EH (cell line): ENCODE results near the gene PLCB2.

Experiments used
- DNase-seq: peaks from one replicate; pipeline ENCODE4 v3.0.0-alpha.2; 2015; ENCODE audit warnings: low read depth

PLCB2 gene, protein sequence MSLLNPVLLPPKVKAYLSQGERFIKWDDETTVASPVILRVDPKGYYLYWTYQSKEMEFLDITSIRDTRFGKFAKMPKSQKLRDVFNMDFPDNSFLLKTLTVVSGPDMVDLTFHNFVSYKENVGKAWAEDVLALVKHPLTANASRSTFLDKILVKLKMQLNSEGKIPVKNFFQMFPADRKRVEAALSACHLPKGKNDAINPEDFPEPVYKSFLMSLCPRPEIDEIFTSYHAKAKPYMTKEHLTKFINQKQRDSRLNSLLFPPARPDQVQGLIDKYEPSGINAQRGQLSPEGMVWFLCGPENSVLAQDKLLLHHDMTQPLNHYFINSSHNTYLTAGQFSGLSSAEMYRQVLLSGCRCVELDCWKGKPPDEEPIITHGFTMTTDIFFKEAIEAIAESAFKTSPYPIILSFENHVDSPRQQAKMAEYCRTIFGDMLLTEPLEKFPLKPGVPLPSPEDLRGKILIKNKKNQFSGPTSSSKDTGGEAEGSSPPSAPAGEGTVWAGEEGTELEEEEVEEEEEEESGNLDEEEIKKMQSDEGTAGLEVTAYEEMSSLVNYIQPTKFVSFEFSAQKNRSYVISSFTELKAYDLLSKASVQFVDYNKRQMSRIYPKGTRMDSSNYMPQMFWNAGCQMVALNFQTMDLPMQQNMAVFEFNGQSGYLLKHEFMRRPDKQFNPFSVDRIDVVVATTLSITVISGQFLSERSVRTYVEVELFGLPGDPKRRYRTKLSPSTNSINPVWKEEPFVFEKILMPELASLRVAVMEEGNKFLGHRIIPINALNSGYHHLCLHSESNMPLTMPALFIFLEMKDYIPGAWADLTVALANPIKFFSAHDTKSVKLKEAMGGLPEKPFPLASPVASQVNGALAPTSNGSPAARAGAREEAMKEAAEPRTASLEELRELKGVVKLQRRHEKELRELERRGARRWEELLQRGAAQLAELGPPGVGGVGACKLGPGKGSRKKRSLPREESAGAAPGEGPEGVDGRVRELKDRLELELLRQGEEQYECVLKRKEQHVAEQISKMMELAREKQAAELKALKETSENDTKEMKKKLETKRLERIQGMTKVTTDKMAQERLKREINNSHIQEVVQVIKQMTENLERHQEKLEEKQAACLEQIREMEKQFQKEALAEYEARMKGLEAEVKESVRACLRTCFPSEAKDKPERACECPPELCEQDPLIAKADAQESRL

DNA sequence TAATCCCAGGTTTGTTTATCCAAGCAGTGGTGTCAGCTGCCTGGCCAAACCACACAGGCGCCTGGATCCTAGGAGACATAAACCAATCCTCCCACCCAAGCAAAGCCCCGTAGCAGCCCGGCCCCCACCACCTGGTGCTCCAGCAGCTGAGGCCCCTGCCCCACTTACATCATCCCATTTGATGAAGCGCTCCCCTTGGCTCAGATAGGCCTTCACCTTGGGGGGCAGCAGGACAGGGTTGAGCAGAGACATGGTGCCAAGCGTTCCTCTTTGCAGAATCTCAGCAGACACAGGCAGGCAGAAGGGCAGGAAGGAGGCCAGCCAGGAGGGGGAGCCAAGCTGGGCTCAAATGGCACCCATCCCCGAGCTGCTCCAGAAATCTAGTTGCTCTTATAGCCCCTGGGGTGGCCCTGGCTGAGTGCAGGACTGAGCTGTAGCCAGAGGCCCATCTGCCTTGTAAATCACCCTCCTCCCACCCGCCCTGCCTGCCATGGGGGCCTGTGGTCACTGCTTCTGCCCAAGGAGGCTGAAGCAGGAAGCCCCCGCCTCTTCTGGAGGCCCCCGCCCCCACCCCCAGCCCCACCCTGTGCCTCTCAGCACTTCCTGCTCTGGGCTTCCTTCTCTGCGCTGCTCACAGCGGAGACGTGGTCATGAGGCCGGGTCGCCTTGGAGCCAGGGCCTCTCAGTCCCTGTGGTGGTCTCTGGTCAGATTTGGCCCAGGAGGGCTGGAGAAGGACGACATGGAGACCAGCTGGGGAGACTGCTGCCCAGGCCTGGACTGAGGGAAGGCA lies at the start of gene PLCB2:
TSS of gene PLCB2 (minus strand) at position 515 of the 791 bp plus-strand sequence. CDS start at position 252, 263 bp downstream.
- peak; percentile 22 for DNase-seq

DNA sequence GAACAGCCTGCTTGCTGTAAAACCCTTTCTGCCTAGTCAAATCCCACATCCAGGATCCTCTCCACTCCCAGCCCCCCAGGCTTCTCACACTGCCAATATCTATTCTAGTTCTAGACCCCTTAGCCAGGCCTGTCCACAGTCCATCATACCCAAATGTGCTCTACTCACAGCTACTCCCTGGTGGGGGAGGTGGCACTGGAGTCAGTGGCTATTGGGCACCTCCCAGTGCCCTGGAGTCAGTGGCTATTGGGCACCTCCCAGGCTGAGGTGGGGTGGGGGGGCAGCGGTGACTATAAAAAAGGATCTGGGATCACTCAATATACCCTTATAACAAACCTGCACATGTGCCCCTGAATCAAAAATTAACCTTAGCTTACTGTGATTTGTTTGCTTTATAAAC lies 49.5 kb upstream of the PLCB2 start:
- no peak for DNase-seq

DNA sequence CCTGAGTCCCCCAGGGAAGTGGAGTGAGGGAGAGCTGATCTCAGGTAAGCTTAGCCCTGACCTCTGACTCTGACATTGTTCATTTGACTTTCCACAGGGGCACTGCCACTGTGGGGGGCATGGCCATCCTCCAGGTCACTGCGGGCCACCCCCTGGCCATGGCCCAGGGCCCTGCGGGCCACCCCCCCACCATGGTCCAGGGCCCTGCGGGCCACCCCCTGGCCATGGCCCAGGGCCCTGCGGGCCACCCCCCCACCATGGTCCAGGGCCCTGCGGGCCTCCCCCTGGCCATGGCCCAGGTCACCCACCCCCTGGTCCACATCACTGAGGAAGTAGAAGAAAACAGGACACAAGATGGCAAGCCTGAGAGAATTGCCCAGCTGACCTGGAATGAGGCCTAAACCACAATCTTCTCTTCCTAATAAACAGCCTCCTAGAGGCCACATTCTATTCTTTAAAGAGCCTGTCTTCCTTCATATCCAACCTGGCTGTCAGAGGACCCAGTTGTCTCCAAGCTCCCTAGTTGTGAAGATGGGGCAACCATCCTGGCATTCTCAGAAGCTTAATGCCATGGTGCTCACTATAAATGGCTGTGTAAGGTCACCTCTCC lies 48.3 kb upstream of the PLCB2 start:
- DNase-seq = peak; percentile 21

- peak; percentile 65 for DNase-seq
Measured at GRCh38 chr15:40354408-40355171, 46.9 kb upstream of the PLCB2 start.

- DNase-seq = no peak
Measured at GRCh38 chr15:40353697-40354096, 46.0 kb upstream of the PLCB2 start.

GRCh38 chr15:40352281-40352901 lies 44.7 kb upstream of the PLCB2 start:
- DNase-seq = no peak

DNA sequence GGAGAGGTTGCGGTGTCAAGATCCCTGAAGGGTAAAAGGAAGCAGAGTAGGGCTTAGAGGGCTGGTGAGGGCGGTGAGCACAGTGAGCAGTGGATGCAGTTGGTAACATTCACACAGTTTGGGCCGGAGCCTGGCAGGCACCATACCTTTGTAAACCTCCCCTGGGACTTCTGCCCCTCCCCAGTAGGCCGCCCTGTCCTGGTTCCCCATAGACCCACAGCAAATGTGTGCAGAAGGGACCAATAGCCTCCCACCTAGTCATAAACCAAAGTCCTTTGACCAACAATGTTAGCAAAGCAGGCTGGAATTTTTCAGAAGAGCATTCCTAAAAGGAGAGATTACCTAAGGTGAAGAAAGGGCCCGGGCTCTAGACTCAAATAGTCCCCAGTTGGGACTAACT lies 41.4 kb upstream of the PLCB2 start:
- DNase-seq = no peak

- DNase-seq = no peak
Measured at GRCh38 chr15:40348474-40348870, 40.7 kb upstream of the PLCB2 start.

DNA sequence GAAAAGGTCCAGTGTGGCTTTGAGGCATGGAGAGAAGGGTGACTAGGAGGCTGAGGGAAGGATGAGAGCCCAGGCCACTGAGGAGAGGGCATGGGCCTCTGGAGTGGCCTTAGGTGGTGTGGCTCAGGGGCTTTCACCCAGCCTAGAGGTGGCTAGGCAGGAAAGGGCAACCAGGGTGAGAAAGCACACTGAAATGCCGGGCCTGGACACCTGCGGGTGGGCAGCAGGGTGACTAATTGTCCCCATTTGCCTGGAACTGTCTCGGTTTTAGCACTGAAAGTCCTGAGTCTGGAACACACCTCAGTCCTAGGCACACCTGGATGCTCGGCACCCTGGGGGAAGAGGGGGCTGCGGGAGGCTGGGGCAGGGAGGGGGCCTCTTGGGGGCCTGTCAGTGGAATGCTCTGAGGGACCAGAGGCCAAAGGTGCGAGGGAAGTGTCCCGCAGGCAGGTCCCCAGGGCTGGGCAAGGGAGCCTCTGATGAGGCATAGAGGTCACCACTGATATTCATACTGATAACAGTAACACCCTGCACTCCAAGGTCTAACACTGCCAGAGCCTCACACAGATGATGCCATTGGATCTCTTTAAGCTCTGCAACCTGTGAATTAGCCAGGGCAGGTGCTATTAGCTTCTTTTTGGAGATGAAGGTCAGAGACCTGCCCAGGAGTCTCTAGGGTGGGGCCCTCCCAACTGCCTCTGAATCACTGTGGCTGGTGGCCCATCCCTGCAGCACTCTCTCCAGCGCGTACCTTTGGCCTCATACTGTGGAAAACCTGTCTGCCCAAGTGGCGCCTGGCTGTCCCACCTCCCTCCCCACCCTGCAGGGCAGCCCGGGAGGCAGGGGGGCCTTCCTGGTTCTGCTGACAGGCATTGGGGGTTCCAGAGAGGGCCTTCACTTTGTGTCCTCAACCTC lies 40.1 kb upstream of the PLCB2 start:
- no peak for DNase-seq

GRCh38 chr15:40346579-40347558 lies 39.1 kb upstream of the PLCB2 start:
- no peak for DNase-seq

DNA sequence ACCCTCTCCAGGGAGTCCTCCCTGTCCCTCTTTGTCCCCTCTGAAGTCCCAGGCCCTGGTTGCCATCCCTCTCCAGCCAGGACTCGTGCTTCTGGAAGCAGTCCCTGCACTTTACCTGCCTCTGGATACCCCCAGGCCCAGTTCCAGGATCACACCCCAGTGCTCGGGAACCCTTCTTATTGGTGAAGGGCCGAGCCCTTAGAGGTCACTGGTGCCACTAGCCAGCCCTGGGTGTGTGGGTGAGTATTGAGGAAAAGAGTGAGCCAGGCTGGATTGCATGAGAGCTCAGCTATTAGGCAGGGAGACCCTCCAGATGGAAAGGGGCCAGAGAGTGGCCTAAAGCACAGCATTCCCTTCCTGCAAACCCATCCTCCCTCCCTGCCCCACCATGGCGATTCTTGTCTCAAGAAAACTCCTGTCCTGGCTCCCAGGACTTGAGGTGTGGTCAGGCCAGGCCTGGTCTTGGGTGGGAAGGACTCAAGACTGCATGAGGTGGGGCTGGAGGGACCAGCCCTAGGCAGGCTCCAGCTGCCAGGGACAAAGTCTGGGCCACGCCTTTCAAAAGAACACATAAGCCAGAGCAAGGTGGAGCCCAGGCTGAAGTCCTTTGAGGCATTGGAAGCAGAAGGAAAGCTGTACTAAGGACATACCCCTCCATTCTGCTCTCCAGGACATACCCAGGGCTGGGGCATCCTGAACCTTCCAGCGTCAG lies 38.3 kb upstream of the PLCB2 start:
- no peak for DNase-seq

DNA sequence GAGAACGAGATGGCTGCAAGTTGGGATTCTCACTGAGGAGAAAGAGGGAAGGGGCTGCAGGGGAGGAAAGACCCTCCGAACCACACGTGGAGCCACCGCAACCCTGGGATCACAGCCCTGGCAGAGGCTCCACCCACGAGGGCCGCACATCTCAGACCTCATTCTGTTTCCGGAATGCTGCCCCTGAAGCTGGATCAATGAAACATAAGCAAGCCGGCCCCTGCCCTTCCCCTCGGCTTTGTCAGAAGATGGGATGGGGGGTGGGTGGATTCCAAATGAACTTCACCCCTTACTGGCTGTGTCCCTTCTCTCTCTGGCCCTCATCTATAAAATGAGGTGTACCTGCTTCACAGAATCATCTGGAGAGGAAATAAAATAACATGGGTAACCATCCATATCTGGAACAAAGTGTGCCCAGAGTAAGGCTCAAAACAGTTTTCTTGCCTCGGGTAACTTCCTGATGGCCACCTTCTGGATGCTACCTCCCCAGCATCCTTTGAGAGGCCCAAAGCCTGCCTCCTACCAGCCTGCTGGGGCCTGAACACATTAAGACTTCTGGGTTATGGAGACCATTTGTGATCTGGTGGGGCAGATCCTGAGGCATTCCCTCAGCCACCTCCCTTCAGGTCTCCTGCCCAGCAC lies 37.6 kb upstream of the PLCB2 start:
- no peak for DNase-seq

- DNase-seq = peak; percentile 84
Measured at GRCh38 chr15:40344631-40345120, 36.9 kb upstream of the PLCB2 start.

DNA sequence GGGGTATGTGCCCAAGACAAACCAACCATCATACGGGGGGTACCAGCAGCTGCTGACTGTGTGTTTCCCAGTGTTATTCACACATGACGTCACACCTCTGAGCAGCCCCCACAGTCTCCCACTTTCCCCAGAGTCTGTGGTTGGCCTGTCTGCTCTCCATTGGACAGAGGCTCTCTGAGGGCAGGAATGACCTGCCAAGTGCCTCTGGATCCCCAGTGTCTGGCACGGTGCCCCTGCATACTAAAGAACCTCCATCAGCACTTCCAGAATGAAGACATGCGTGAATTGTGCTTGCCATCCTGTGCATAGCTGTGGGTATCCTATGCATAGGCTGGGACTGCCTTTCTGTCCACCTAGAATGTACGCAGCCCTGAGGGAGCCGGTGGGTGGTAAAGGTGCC lies 36.5 kb upstream of the PLCB2 start:
- peak; percentile 70 for DNase-seq

GRCh38 chr15:40343512-40343911 lies 35.8 kb upstream of the PLCB2 start:
- peak; percentile 99 for DNase-seq
